WI38 (cell line): ENCODE measurements around the gene ATP5F1C.

Experiments used
- H3K4me3 ChIP-seq: 2 replicates; pipeline ENCODE4 v1.5.1; 2011; ENCODE audit warnings: low read depth, mild to moderate bottlenecking, control low read depth, low read length
- CTCF ChIP-seq: IDR thresholded peaks from 2 replicates; pipeline ENCODE4 v1.5.1; 2012; ENCODE audit warnings: low read depth, mild to moderate bottlenecking, control low read depth, low read length

The ATP5F1C gene

GRCh38 chr10:7813481-7813880 is 25.5 kb downstream of the ATP5F1C start:
- no peak overlapping the region for H3K4me3 ChIP-seq
- TF ChIP-seq CTCF: no peak

DNA sequence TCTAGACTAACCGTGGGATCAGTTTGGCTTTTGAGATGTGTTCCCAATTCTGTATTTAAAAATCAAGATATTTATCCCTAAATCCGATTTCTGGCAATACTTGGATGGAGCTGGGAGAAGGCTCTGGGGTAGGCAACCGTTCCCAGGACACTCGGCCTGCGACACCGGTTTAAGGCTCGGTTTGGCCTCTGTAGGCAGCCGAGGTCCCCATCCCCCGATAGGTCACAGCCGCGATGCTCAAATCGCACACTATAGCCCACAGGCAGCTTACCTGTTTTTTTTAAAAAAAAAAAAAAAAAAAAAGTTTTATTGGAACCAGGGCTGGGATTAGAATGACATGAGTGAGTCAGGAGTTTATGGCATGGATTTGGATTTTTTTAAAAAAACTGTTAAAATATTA is 29.6 kb downstream of the ATP5F1C start:
- no peak for TF ChIP-seq CTCF
- H3K4me3 ChIP-seq: peak overlapping the region; percentile 98

GRCh38 chr10:7817984-7818294 is 30.0 kb downstream of the ATP5F1C start:
- no peak for TF ChIP-seq CTCF
- peak overlapping the region; percentile 98 for H3K4me3 ChIP-seq

GRCh38 chr10:7818295-7819120 is 30.5 kb downstream of the ATP5F1C start, which contains the start of gene TAF3:
Gene TAF3 (plus strand): TSS chr10:7818505. CDS start chr10:7818710, 205 bp downstream.
- H3K4me3 ChIP-seq: peak within 1 kb of the TSS; percentile 98
- no peak for TF ChIP-seq CTCF

- peak overlapping the region; percentile 98 for H3K4me3 ChIP-seq
- TF ChIP-seq CTCF: peak; percentile 19; the same call in 1 of the 2 replicates
These were observed 31.1 kb downstream of the ATP5F1C start for GRCh38 chr10:7819121-7819460.

GRCh38 chr10:7824251-7824650 is 36.3 kb downstream of the ATP5F1C start:
- no peak overlapping the region for H3K4me3 ChIP-seq
- no peak for TF ChIP-seq CTCF

GRCh38 chr10:7826971-7827370 is 39.0 kb downstream of the ATP5F1C start:
- no peak for TF ChIP-seq CTCF
- H3K4me3 ChIP-seq: no peak overlapping the region
